Measurements from ENCODE around the gene CCDC6.

DNA sequence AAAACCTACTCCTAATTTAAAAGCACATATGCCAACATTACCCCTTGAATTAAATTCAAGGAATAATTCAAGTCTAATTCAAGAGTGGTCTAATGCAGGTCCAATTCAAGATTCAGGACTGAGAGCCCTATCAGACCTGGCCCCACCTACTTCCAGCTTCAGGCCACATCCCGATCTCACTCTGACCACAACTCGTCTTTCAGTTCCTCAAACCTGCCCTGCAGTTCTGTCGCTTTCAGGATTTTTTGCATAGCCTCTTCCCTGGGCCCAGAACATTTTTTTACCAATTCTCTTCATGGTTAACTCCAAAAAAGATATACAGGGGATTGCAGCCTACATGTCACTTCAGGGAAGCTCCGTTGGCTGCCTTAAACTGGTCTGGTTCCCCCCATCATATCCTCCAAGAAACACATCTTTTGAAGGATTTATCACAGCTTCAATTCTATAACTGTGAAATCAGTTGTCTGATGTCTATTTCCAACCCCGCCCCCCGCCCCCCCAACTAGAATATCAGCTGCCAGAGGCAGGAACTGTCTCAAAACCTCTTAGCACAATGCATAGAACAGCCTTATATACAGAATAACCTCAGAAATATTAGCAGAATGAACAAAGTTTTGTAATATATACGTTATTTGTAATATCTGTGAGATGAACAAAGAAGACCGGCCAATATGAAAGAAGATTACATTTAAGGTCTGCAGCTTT lies 20.8 kb downstream of the CCDC6 start:
- no peak for TF ChIP-seq ZNF274 (IDR thresholded peaks at IDR 0.05; ENCODE audit: borderline replicate concordance, extremely low read depth, low read length)
- no peak for TF ChIP-seq EGR1 (IDR thresholded peaks at IDR 0.05; ENCODE audit: borderline replicate concordance, low read depth, low read length)
- TF ChIP-seq EP300 (IDR thresholded peaks at IDR 0.05; ENCODE audit: borderline replicate concordance in 1 of 2, low read depth in 2 of 2, low read length in 2 of 2) = no peak
- no peak for TF ChIP-seq POLR2AphosphoS5 (IDR thresholded peaks at IDR 0.05; ENCODE audit: low read depth, low read length)
- no peak for TF ChIP-seq USF2 (IDR thresholded peaks at IDR 0.05; ENCODE audit: low read length)
- TF ChIP-seq POLR2A (IDR thresholded peaks at IDR 0.05; ENCODE audit: control extremely low read depth in 1 of 2, low read depth in 2 of 2, low read length in 2 of 2) = no peak
- no peak for TF ChIP-seq CTCF (IDR thresholded peaks at IDR 0.05; ENCODE audit: control extremely low read depth in 1 of 3, insufficient read depth in 1 of 3, low read depth in 1 of 3, low read length in 3 of 3)
- no peak for TF ChIP-seq TEAD4 (IDR thresholded peaks at IDR 0.05; ENCODE audit: low read depth, low read length)
- TF ChIP-seq SRF (IDR thresholded peaks at IDR 0.05; ENCODE audit: low read depth, low read length) = no peak
- no peak for TF ChIP-seq HDAC2 (IDR thresholded peaks at IDR 0.05; ENCODE audit: borderline replicate concordance in 1 of 2, low read depth in 2 of 2, low read length in 2 of 2)
- no peak for TF ChIP-seq CBX8 (IDR thresholded peaks at IDR 0.05; ENCODE audit: borderline replicate concordance, low read depth, low read length)
- TF ChIP-seq RNF2 (IDR thresholded peaks at IDR 0.05; ENCODE audit: borderline replicate concordance, low read depth, low read length, missing control alignments, poor library complexity, severe bottlenecking) = no peak

All from H1 (cell line).